Stimulated activated naive B cell treated with anti-CD40 and anti-IgM and Interleukin-4, amounts not matched to agents 10 μg/mL and 1 μg/mL and 100 μg/mL, for 72 hours (primary cell): ENCODE data around the gene EXOSC10.
A peak's percentile ranks its signal among the peaks of the same experiment; 100 is the strongest.

Experiments
- ATAC-seq, 2 donors: fragments of 150-1000 bp; cut with Tn5 transposase; replicated peaks; 2 replicates each; pipeline ENCODE4 v1.10.0; 2021; ENCODE audit warnings: moderate library complexity in 1 of 2
- DNase-seq: peaks from one replicate; pipeline ENCODE4 v3.0.0; 2021
- H3K27ac Mint-ChIP-seq: one replicate; pipeline ENCODE4 v1.8.0; 2022; ENCODE audit warnings: mild to moderate bottlenecking, mixed read lengths
- H3K27me3 Mint-ChIP-seq, 2 donors: one replicate each; pipeline ENCODE4 v1.8.0; 2022; ENCODE audit warnings: mixed read lengths in 2 of 2
- H3K36me3 Mint-ChIP-seq, 2 donors: one replicate each; pipeline ENCODE4 v1.8.0; 2022; ENCODE audit warnings: mixed read lengths in 2 of 2, mild to moderate bottlenecking in 1 of 2
- H3K4me1 Mint-ChIP-seq, 2 donors: one replicate each; pipeline ENCODE4 v1.8.0; 2022; ENCODE audit warnings: mixed read lengths in 2 of 2, mild to moderate bottlenecking in 1 of 2
- H3K4me3 Mint-ChIP-seq, 2 donors: one replicate each; pipeline ENCODE4 v1.8.0; 2022; ENCODE audit warnings: mild to moderate bottlenecking in 2 of 2, mixed read lengths in 2 of 2, moderate library complexity in 1 of 2
- H3K9me3 Mint-ChIP-seq, 2 donors: one replicate each; pipeline ENCODE4 v1.8.0; 2022; ENCODE audit warnings: mixed read lengths in 2 of 2, mild to moderate bottlenecking in 1 of 2

EXOSC10 gene

GRCh38 chr1:11099310-11100148, at the start of gene EXOSC10:
EXOSC10 (minus strand) TSS chr1:11099869; CDS start chr1:11099831, 38 bp downstream.
- ATAC-seq, result peak; percentile 92 to 97
- no peaks in the 10 kb centered on the region for H3K27me3 Mint-ChIP-seq

GRCh38 chr1:11147197-11147770, 47.6 kb upstream of the EXOSC10 start:
- ATAC-seq (no peak), DNase-seq (no peak)
- Mint-ChIP-seq H3K27ac (no peak overlapping the region), H3K4me3 (no peak overlapping the region), H3K9me3 (no peaks in the 10 kb centered on the region), H3K36me3 (peaks cover 29 to 57% of the 10 kb centered on the region in 2 donors), H3K27me3 (no peaks in the 10 kb centered on the region), H3K4me1 (peaks cover 4 to 9% of the 10 kb centered on the region in 2 donors)

More at GRCh38 chr1:11099310-11100148, at the start of gene EXOSC10:
- DNase-seq, result peak; percentile 91
- H3K36me3 Mint-ChIP-seq, result peaks cover 5 to 7% of the 10 kb centered on the region in 2 donors
- peak within 1 kb of the TSS; percentile 93 to 96 for H3K4me3 Mint-ChIP-seq
- peaks cover 4 to 15% of the 10 kb centered on the region in 2 donors for H3K4me1 Mint-ChIP-seq
- no peaks in the 10 kb centered on the region for H3K9me3 Mint-ChIP-seq
- peak within 1 kb of the TSS; percentile 98 for H3K27ac Mint-ChIP-seq

- ATAC-seq, result no peak
- Mint-ChIP-seq H3K9me3 (no peaks in the 10 kb centered on the region), H3K4me1 (peaks cover 2 to 9% of the 10 kb centered on the region in 2 donors), H3K4me3 (no peak overlapping the region), H3K36me3 (peaks cover 23 to 49% of the 10 kb centered on the region in 2 donors), H3K27me3 (no peaks in the 10 kb centered on the region), H3K27ac (no peak overlapping the region)
- no peak for DNase-seq
Observed at GRCh38 chr1:11145741-11146140, 46.1 kb upstream of the EXOSC10 start.

- H3K4me1 Mint-ChIP-seq, result peaks cover 2 to 9% of the 10 kb centered on the region in 2 donors
- no peak overlapping the region for H3K27ac Mint-ChIP-seq
- DNase-seq, result no peak
- no peak for ATAC-seq
- no peaks in the 10 kb centered on the region for H3K27me3 Mint-ChIP-seq
- H3K4me3 Mint-ChIP-seq, result no peak overlapping the region
- no peaks in the 10 kb centered on the region for H3K9me3 Mint-ChIP-seq
- H3K36me3 Mint-ChIP-seq, result peaks cover 20 to 41% of the 10 kb centered on the region in 2 donors
Observed at GRCh38 chr1:11144570-11145256, 45.0 kb upstream of the EXOSC10 start.

- DNase-seq (no peak), ATAC-seq (no peak)
- H3K27ac Mint-ChIP-seq, result no peak overlapping the region
- H3K4me3 Mint-ChIP-seq, result no peak overlapping the region
- no peaks in the 10 kb centered on the region for H3K9me3 Mint-ChIP-seq
- peaks cover 2 to 9% of the 10 kb centered on the region in 2 donors for H3K4me1 Mint-ChIP-seq
- peaks cover 18 to 42% of the 10 kb centered on the region in 2 donors for H3K36me3 Mint-ChIP-seq
- no peaks in the 10 kb centered on the region for H3K27me3 Mint-ChIP-seq
Observed at GRCh38 chr1:11143907-11144306, 44.2 kb upstream of the EXOSC10 start.

- DNase-seq (no peak), ATAC-seq (no peak)
- H3K4me1 Mint-ChIP-seq, result peaks cover 2 to 9% of the 10 kb centered on the region in 2 donors
- no peaks in the 10 kb centered on the region for H3K9me3 Mint-ChIP-seq
- H3K4me3 Mint-ChIP-seq, result no peak overlapping the region
- H3K27me3 Mint-ChIP-seq, result no peaks in the 10 kb centered on the region
- peaks cover 22 to 47% of the 10 kb centered on the region in 2 donors for H3K36me3 Mint-ChIP-seq
- no peak overlapping the region for H3K27ac Mint-ChIP-seq
Observed at GRCh38 chr1:11143401-11143800, 43.7 kb upstream of the EXOSC10 start.

GRCh38 chr1:11142618-11143391, 43.1 kb upstream of the EXOSC10 start:
- Mint-ChIP-seq H3K36me3 (peaks cover 23 to 47% of the 10 kb centered on the region in 2 donors), H3K4me1 (peaks cover 2 to 9% of the 10 kb centered on the region in 2 donors), H3K27me3 (no peaks in the 10 kb centered on the region), H3K27ac (no peak overlapping the region), H3K9me3 (no peaks in the 10 kb centered on the region), H3K4me3 (no peak overlapping the region)
- ATAC-seq (no peak), DNase-seq (no peak)

- DNase-seq, result no peak
- Mint-ChIP-seq H3K4me3 (no peak overlapping the region), H3K9me3 (no peaks in the 10 kb centered on the region), H3K36me3 (peaks cover 27 to 41% of the 10 kb centered on the region in 2 donors), H3K27me3 (no peaks in the 10 kb centered on the region), H3K4me1 (peaks cover 2 to 3% of the 10 kb centered on the region in 2 donors), H3K27ac (no peak overlapping the region)
- ATAC-seq, result no peak
Observed at GRCh38 chr1:11138952-11139351, 39.3 kb upstream of the EXOSC10 start.

GRCh38 chr1:11138029-11138428, 38.4 kb upstream of the EXOSC10 start:
- Mint-ChIP-seq H3K9me3 (no peaks in the 10 kb centered on the region), H3K27ac (no peak overlapping the region), H3K4me3 (no peak overlapping the region), H3K36me3 (peaks cover 23 to 39% of the 10 kb centered on the region in 2 donors), H3K4me1 (no peaks in the 10 kb centered on the region), H3K27me3 (no peaks in the 10 kb centered on the region)
- DNase-seq (no peak), ATAC-seq (no peak)

GRCh38 chr1:11134898-11135266, 35.2 kb upstream of the EXOSC10 start:
- Mint-ChIP-seq H3K36me3 (peaks cover 22 to 50% of the 10 kb centered on the region in 2 donors), H3K4me3 (no peak overlapping the region), H3K9me3 (no peaks in the 10 kb centered on the region), H3K4me1 (no peaks in the 10 kb centered on the region), H3K27ac (no peak overlapping the region), H3K27me3 (no peaks in the 10 kb centered on the region)
- DNase-seq (no peak), ATAC-seq (no peak)

- Mint-ChIP-seq H3K27ac (peak overlapping the region; percentile 63), H3K4me3 (no peak overlapping the region), H3K9me3 (no peaks in the 10 kb centered on the region), H3K36me3 (peaks cover 28 to 55% of the 10 kb centered on the region in 2 donors), H3K4me1 (no peaks in the 10 kb centered on the region), H3K27me3 (no peaks in the 10 kb centered on the region)
- no peak for DNase-seq
- no peak for ATAC-seq
Observed at GRCh38 chr1:11134251-11134897, 34.7 kb upstream of the EXOSC10 start.

GRCh38 chr1:11132563-11133293, 33.1 kb upstream of the EXOSC10 start:
- no peak for DNase-seq
- no peaks in the 10 kb centered on the region for H3K27me3 Mint-ChIP-seq
- no peak overlapping the region for H3K27ac Mint-ChIP-seq
- H3K36me3 Mint-ChIP-seq, result peaks cover 28 to 49% of the 10 kb centered on the region in 2 donors
- no peaks in the 10 kb centered on the region for H3K9me3 Mint-ChIP-seq
- no peak for ATAC-seq
- H3K4me3 Mint-ChIP-seq, result no peak overlapping the region
- no peaks in the 10 kb centered on the region for H3K4me1 Mint-ChIP-seq

GRCh38 chr1:11131816-11132215, 32.1 kb upstream of the EXOSC10 start:
- Mint-ChIP-seq H3K9me3 (no peaks in the 10 kb centered on the region), H3K27me3 (no peaks in the 10 kb centered on the region), H3K4me1 (no peaks in the 10 kb centered on the region), H3K4me3 (no peak overlapping the region), H3K36me3 (peaks cover 36 to 54% of the 10 kb centered on the region in 2 donors), H3K27ac (no peak overlapping the region)
- DNase-seq, result no peak
- no peak for ATAC-seq
